Measurements from ENCODE around the gene C1orf141.
"Not testable (repeated sequence)": the region's sequence is repeated elsewhere in the genome, so short reads cannot be mapped to it uniquely, and the experiment has no call there.

C1orf141 gene

GRCh38 chr1:67141832-67142231 is 7.1 kb upstream of the C1orf141 start:
- DNase-seq: not testable (repeated sequence)

- DNase-seq: no peak
Observed at GRCh38 chr1:67140460-67140859, 5.7 kb upstream of the C1orf141 start.

- DNase-seq: no peak
Observed at GRCh38 chr1:67138813-67139499, 4.2 kb upstream of the C1orf141 start.

GRCh38 chr1:67137307-67137753 is 2.6 kb upstream of the C1orf141 start:
- DNase-seq: no peak

- no peak for DNase-seq
Observed at GRCh38 chr1:67135354-67135753, 584 bp upstream of the C1orf141 start.

- DNase-seq: no peak
Observed at GRCh38 chr1:67133177-67133576, 1.6 kb downstream of the C1orf141 start.

GRCh38 chr1:67130673-67131072 is 4.1 kb downstream of the C1orf141 start:
- DNase-seq: no peak

- DNase-seq: no peak
Observed at GRCh38 chr1:67126974-67127373, 7.8 kb downstream of the C1orf141 start.

GRCh38 chr1:67126111-67126746 is 8.5 kb downstream of the C1orf141 start:
- DNase-seq: no peak

- DNase-seq: no peak
Observed at GRCh38 chr1:67124455-67124854, 10.3 kb downstream of the C1orf141 start.

- DNase-seq: no peak
Observed at GRCh38 chr1:67120855-67121619, 13.7 kb downstream of the C1orf141 start.

GRCh38 chr1:67118646-67119045 is 16.1 kb downstream of the C1orf141 start:
- DNase-seq: no peak

GRCh38 chr1:67118191-67118590 is 16.6 kb downstream of the C1orf141 start:
- no peak for DNase-seq

- DNase-seq: no peak
Observed at GRCh38 chr1:67114162-67114561, 20.6 kb downstream of the C1orf141 start.

- peak; percentile 51 for DNase-seq
Observed at GRCh38 chr1:67110352-67110751, 24.4 kb downstream of the C1orf141 start.

- no peak for DNase-seq
Observed at GRCh38 chr1:67105508-67105907, 29.3 kb downstream of the C1orf141 start.

GRCh38 chr1:67103548-67103947 is 31.2 kb downstream of the C1orf141 start:
- DNase-seq: no peak

GRCh38 chr1:67100833-67101232 is 33.9 kb downstream of the C1orf141 start:
- no peak for DNase-seq

GRCh38 chr1:67097305-67097704 is 37.5 kb downstream of the C1orf141 start:
- DNase-seq: no peak

- no peak for DNase-seq
Observed at GRCh38 chr1:67094191-67094590, 40.6 kb downstream of the C1orf141 start.

- DNase-seq: no peak
Observed at GRCh38 chr1:67089685-67090208, 45.0 kb downstream of the C1orf141 start.

- no peak for DNase-seq
Observed at GRCh38 chr1:67088440-67088839, 46.3 kb downstream of the C1orf141 start.

GRCh38 chr1:67085326-67085725 is 49.4 kb downstream of the C1orf141 start:
- no peak for DNase-seq

Measured in inflammatory macrophage treated with lipopolysaccharide for 4 hours (primary cell).